Skeletal muscle tissue (tissue), 4 donors: ENCODE results near the gene LZTR1. TPM values are rescaled to one million over a fixed set of nuclear protein-coding genes. Genes with fewer than 3 reads are reported as not detected.

Experiments
- H3K27ac ChIP-seq: one replicate; pipeline ENCODE4 v1.7.0; 2013; ENCODE audit warnings: mild to moderate bottlenecking, low read depth, low read length, inconsistent platforms
- H3K27me3 ChIP-seq, 3 donors: one replicate each; pipeline ENCODE4 v1.7.0; 2013; ENCODE audit warnings: low read length in 3 of 3; ENCODE audit not compliant: control insufficient read depth in 3 of 3, insufficient read depth in 3 of 3
- H3K36me3 ChIP-seq, 3 donors: one replicate each; pipeline ENCODE4 v1.7.0; 2013; ENCODE audit warnings: low read length in 3 of 3; ENCODE audit not compliant: control insufficient read depth in 3 of 3, insufficient read depth in 3 of 3
- H3K4me1 ChIP-seq, 3 donors: one replicate each; pipeline ENCODE4 v1.7.0; 2013; ENCODE audit warnings: low read length in 3 of 3, mild to moderate bottlenecking in 3 of 3; ENCODE audit not compliant: control insufficient read depth in 3 of 3, insufficient read depth in 3 of 3
- H3K4me3 ChIP-seq, 3 donors: one replicate each; pipeline ENCODE4 v1.7.0; 2013; ENCODE audit warnings: low read length in 3 of 3
- H3K9ac ChIP-seq, 3 donors: one replicate each; pipeline ENCODE4 v1.7.0; 2013; ENCODE audit warnings: low read length in 3 of 3, mild to moderate bottlenecking in 3 of 3, moderate library complexity in 2 of 3, low read depth in 1 of 3
- H3K9me3 ChIP-seq, 3 donors: one replicate each; pipeline ENCODE4 v1.7.0; 2013; ENCODE audit warnings: low read length in 3 of 3; ENCODE audit not compliant: control insufficient read depth in 3 of 3
- total RNA-seq: library from RNA; depleted of rRNA; stranded (reverse); fragments of >200 nt; gene quantifications from one replicate; pipeline ENCODE4 v1.2.3, GENCODE V29; 2014
- donor health status: Osteomylitis.

Gene LZTR1
- total RNA-seq, 1 donor from 2014 or later: 32.4 TPM

DNA sequence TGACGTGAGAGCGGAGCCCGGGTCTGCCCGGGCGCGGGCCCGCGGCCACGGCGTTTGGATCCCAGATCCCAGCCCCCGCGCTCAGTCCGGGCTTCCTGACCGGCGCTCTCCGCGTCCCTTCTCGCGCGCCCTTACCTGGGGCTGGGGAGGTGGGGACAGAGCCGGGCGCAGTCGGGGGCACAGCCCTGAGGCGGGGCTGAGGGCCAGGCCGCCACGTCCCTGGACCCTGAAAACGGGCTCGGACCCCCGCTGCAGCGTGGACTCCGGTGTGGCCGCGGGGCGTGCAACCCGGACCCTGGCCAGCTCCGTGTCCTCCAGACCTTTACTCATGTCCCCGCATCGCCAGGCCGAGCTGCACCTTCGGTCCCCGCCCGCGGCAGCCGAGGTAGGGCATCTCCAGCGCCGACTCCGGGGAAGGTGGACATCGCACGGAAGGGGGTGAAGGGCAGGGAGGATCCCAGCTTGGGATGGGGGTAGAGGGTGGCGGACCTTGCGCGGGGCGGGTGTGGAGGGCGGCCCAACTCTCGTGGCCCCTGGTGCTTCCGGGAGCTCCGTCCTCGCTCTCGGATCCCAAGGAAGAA is 24.9 kb upstream of the LZTR1 start:
- Histone ChIP-seq H3K4me1 (peaks cover 17 to 37% (median 26%) of the 10 kb centered on the region in 3 donors), H3K27me3 (peaks cover 2 to 3% (median 3%) of the 10 kb centered on the region in 3 donors), H3K27ac (no peak overlapping the region), H3K4me3 (peak overlapping the region; percentile 62 to 82 (median 68)), H3K9ac (peak overlapping the region; percentile 51 to 77 (median 56)), H3K9me3 (no peaks in the 10 kb centered on the region), H3K36me3 (peaks cover 0 to 10% (median 7%) of the 10 kb centered on the region in 3 donors)

DNA sequence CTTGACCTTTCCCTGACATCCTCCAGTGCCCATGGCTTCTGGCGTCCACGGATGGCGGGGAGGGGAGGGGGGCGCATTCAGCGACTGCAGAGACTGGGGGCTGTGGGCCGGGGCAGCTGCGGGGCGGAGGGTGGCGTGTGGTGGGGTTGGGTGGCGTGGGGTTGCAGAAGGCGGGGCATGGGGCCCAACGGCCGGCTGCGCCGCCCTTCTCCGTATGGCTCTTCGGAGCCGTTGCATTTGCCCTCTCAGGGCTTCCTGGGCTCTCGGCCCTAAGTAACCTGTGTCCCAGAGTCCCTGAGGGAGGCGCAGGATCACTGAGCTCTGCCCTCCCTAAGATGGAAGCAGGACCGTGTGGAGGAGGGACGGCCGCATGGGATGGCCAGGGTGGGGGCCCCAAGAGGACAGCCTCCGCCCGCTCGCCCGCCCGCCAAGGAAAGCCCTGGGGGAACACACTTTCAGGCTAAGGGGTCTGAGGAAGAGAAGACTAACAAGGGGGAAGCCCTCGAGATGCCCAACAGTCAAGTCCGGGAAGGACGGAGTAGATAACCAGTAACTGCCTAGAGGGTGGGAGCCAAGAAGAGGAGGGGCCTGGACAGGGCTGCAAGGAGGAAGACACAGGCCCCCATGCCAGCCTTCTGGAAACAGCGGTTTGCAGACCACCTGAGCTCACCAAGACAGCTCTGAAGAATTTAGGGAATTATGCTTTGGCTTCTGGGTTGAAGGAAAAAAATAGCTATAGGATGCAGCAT is 24.2 kb upstream of the LZTR1 start:
- H3K27me3 ChIP-seq: peaks cover 6 to 8% (median 7%) of the 10 kb centered on the region in 3 donors
- no peak overlapping the region for H3K27ac ChIP-seq
- no peaks in the 10 kb centered on the region for H3K9me3 ChIP-seq
- H3K36me3 ChIP-seq: peaks cover 0 to 7% (median 5%) of the 10 kb centered on the region in 3 donors
- peak overlapping the region; percentile 62 to 82 (median 68) for H3K4me3 ChIP-seq
- H3K9ac ChIP-seq: peak overlapping the region; percentile 51 to 77 (median 56)
- peaks cover 17 to 31% (median 23%) of the 10 kb centered on the region in 3 donors for H3K4me1 ChIP-seq

DNA sequence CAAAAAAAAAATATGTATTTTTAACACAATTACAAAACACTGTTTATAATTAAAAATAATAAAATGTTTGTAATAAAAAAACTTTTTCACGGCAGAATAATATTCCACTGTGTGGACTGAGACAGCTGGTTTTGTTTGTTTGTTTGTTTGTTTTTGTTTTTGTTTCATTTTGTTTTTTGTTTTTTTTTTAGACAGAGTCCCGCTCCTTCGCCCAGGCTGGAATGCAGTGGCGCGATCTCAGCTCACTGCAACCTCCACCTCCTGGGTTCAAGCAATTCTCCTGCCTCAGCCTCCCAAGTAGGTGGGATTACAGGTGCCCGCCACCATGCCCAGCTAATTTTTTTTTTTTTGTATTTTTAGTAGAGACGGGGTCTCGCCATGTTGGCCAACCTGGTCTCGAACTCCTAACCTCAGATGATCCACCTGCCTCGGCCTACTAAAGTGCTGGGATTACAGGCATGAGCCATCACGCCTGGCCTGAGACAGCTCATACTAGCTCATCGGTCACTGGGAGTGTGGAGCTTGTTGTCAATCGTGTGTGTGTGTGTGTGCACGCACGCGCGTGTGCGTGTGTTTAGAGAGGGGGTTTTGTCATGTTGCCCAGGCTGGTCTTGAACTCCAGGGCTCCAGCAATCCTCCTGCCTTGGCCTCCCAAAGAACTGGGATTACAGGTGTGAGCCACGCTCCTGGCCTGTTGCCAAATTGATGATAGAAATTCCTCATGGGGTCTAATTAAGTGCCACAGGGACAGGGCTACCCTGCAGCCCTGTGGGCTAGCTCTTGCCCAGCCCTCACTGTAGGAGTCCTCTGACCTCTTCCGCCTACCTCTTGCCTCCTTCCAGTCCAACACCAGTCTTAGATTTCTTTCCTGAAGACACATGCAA is 22.3 kb upstream of the LZTR1 start:
- Histone ChIP-seq H3K27me3 (peaks cover 23 to 27% (median 24%) of the 10 kb centered on the region in 3 donors), H3K9me3 (no peaks in the 10 kb centered on the region), H3K27ac (no peak overlapping the region), H3K9ac (no peak overlapping the region), H3K4me1 (peaks cover 20 to 26% (median 20%) of the 10 kb centered on the region in 3 donors), H3K4me3 (no peak overlapping the region), H3K36me3 (no peaks in the 10 kb centered on the region)

DNA sequence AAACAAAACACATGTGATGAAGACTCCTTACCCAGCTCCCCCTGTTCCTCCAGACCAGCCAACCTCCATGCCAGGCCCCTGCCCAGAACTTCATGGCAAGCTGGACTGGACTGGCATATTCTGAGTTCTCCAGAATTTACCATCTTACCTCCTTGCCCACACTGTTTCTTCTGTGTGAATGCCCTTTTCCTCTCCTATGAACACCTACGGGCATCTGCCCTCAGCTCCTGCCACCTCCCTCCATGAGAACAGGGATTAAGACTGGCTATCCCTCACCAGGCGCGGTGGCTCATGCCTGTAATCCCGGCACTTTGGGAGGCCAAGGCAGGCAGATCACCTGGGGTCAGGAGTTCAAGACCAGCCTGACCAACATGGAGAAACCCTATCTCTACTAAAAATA is 21.5 kb upstream of the LZTR1 start:
- Histone ChIP-seq H3K9ac (no peak overlapping the region), H3K27ac (no peak overlapping the region), H3K27me3 (peaks cover 24 to 32% (median 27%) of the 10 kb centered on the region in 3 donors), H3K4me3 (no peak overlapping the region), H3K4me1 (peaks cover 20 to 26% (median 22%) of the 10 kb centered on the region in 3 donors), H3K9me3 (no peaks in the 10 kb centered on the region), H3K36me3 (no peaks in the 10 kb centered on the region)

DNA sequence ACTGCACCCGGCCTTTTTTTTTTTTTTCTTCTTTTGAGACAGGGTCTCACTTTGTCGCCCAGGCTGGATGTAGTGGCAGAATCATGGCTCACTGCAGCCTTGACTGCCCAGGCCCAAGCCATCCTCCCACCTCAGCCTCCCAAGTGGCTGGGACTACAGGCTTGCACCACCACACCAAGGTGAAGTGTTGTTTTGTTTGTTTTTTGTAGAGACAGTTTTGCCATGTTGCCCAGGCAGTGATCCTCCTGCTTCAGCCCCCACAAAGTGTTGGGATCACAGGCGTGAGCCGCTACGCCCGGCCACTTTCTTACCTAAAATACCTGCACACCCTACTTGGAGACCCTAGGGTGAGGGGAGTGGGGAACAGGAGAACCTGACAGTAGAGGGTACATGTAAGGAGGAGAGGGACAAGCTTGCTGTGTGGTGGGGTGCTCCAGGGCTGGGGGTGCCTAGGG is 19.6 kb upstream of the LZTR1 start:
- H3K9me3 ChIP-seq: no peaks in the 10 kb centered on the region
- H3K27me3 ChIP-seq: peaks cover 21 to 34% (median 28%) of the 10 kb centered on the region in 3 donors
- no peak overlapping the region for H3K9ac ChIP-seq
- no peak overlapping the region for H3K4me3 ChIP-seq
- H3K27ac ChIP-seq: no peak overlapping the region
- H3K36me3 ChIP-seq: no peaks in the 10 kb centered on the region
- H3K4me1 ChIP-seq: peaks cover 6 to 8% (median 7%) of the 10 kb centered on the region in 3 donors

DNA sequence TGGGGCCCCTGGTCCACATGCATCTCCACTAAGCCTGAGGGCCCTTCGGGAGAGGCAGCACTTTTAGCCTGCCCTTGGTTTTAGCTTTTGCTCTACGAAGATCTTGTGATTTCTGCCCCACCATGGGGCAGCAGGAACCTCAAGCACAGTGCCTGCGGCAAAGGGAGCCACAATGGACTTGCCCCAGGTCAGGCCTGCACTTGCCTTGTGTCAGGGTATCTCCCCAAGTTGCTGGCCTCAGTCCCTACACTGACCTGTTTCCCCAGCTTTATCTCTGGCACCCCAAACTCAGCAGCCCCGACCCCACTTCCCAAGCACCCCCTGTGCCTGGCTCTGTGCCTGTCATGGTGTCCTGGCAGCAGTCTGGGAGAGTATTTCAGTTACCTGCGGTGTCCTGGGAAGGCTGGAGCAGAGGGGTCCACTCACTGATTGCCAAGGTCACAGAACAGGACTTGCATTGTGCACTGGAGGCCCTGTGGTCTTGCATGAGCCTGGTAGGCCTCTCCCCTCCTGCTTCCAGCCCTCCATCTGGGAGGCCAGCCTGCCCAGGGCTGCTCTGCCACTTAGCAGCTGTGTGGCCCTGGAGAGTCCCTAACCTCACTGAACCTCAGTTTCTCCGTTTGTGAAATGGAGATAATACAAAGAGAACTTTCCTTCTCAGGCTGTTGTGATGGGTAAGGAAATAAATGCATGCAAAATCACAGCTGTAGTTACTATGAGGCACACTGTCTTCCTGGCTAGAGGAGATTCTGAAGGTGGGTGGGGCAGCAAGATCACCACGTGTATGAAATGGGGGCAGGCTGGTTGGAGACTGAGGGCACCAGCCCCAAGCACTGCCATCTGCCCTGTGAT is 18.7 kb upstream of the LZTR1 start:
- Histone ChIP-seq H3K27me3 (peaks cover 21 to 34% (median 28%) of the 10 kb centered on the region in 3 donors), H3K4me1 (peaks cover 0 to 5% (median 3%) of the 10 kb centered on the region in 3 donors), H3K36me3 (no peaks in the 10 kb centered on the region), H3K4me3 (no peak overlapping the region), H3K27ac (no peak overlapping the region), H3K9ac (no peak overlapping the region), H3K9me3 (no peaks in the 10 kb centered on the region)

DNA sequence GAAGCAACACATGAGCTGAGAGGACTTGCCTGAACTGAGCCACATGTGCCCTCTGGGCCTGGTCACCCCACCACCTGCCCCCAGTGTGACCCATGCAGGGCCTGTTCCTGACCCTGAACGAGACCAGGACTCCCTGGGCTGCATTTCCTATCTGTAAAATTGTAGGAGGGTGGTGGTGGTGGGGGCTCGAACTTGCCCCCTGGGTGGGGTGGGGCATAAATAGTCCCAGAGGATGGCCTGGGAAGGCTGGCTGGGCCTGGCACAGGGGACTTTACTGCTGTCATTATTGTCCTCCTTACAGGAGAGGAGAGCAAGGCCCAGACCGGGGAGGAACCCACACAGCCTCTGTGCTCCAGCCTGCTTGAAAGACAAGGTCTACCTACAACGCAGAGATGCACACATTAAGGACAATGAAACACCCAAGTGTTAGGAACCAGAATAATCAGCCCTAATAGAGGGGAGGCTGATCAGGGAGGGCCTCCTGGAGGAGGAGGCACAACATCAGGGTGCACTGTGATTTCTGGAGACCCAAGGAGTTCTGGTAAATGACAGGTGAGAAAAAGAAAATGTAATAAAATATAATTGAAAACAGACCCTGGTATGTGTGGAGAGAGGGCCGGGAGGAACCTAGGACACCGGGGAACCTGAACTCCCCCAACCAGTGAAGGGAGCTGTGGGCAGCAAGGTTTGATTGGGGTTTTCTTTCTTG is 17.9 kb upstream of the LZTR1 start:
- Histone ChIP-seq H3K9me3 (no peaks in the 10 kb centered on the region), H3K9ac (peak overlapping the region in 1 of 3 donors; percentile 3), H3K27me3 (peaks cover 21 to 34% (median 28%) of the 10 kb centered on the region in 3 donors), H3K27ac (no peak overlapping the region), H3K36me3 (no peaks in the 10 kb centered on the region), H3K4me1 (peaks cover 0 to 5% (median 3%) of the 10 kb centered on the region in 3 donors), H3K4me3 (no peak overlapping the region)

DNA sequence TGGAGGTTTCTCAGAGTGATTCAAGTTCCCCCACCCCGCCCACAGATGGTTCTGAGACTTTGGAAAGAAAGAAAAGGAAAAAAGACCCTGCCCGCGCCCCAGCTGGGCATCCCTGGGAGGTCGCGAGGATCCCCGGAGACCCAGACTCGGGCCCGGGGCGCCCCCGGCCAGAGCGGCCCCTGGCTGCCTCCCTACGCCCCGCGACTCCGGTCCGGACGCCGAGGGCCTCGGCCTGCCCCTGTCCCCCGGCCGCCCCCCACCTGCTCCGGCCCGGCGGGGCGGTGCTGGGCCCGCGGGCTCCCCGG is 17.3 kb upstream of the LZTR1 start:
- Histone ChIP-seq H3K27ac (no peak overlapping the region), H3K4me3 (no peak overlapping the region), H3K4me1 (peaks cover 0 to 5% (median 3%) of the 10 kb centered on the region in 3 donors), H3K36me3 (no peaks in the 10 kb centered on the region), H3K9me3 (no peaks in the 10 kb centered on the region), H3K27me3 (peaks cover 21 to 34% (median 28%) of the 10 kb centered on the region in 3 donors), H3K9ac (peak overlapping the region in 1 of 3 donors; percentile 3)
